Measurements from ENCODE around the gene TRIB2.

TRIB2 gene

DNA sequence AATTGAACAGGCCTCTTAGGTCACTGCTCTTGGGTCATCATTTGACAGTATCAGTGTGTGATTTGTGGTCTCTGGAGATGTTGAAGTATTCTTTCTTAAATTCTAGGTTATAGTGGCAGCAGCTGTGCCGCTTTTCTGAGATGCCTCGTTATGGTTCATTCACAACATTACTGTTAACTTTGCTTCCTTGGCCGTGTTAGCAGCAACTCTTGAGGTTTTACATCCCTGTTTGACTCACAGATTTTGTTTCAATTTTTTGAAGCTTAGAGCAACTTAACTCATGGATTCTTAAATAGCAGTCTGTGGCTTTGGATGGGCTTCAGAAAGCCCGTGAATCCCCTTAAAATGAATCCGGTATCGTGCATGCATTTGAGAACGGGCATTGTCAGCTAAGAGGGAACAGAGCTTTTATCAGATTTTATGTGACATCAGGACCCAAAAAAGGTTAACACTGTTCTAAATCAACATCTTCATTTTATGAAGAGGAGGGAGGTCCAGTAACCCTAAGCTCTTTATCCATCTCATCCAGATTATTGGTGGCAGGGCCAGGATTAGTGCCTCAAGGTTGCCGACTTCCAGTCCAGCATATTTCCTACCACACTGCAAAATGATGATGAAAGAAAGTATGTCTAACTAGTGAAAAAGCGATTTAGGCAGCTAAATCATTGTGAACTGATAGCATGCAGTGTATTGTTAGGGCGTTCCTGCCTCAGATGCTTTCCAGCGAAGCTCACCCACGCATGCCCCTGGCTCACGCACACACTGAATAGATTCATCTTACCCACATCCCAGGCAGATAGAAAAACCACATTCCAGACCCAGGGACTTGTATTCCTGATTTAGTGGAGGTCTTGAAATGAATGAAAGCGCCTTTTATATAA, 5.1 kb downstream of the TRIB2 start:
- no peak for DNase-seq

DNA sequence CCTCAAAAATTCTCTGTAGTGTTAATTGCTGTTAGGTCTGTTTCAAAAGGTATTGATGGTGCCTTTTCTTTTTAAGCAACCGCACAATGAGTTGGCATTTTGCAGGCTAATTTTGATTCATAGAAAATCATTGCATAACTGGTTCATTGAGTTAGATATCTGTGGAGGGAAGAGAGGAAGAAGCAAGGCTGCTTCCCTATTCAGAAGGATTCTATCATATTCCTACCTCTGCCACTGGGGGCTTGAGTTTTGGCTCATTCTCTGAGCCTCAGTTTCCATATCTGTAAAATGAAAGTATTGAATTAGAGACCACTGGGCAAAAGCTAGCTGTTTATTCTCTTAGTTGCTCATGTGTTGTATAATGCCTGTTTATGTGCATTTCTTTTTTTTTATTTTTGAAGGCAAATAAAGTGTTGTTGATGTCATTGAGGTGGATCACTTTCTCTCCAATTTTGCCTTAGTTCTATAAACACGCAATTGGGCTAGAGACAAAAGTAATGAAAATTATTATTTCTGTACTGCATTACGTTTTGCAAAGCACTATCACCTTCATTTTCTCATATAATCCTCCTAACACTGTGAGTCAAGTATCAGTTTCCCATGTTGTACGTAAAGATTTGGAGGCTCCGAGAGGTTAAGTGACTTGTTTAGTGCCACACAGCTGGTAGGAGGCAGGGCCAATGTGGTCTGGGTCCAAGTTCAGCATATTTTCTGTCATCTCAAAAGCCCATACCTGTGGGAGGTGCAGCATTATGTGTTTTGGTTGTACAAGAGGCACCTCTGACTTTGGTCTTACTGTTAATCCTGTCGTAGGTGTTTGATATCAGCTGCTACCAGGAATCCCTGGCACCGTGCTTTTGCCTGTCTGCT, 5.9 kb downstream of the TRIB2 start:
- no peak for DNase-seq

DNA sequence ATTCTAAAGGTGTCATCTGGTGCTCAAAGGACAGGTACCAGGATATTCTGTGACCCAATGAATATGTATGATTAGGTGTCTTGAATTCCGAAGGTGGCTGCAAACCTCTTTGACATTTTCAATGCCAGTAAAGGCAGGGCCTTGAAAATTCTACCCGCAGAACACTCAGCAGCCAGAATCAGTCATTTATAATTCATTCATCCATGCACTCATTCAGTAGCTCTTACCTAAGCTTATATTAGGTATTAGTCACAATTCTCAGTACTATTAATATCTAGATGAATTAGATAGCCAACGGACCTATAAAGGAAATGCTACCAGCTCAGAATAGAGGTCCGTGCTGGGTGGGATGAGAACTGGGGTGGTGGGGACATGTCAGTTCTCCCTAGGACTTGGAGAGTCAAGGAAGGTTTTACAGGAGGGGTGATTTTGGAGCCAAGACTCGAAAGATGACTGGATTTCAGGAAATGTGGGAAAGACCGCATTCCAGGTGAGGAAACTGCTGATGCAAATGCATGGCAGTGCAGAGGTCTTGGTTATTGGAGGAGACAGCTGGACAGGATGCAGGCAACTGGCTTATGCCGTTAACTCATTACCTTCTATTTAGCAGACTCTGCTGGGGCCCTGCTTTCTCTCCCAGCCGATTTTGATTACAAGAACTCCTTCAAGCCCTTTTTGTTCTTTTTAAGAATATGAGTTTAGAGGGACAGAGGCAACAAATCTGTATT, 7.2 kb downstream of the TRIB2 start:
- DNase-seq: no peak

DNA sequence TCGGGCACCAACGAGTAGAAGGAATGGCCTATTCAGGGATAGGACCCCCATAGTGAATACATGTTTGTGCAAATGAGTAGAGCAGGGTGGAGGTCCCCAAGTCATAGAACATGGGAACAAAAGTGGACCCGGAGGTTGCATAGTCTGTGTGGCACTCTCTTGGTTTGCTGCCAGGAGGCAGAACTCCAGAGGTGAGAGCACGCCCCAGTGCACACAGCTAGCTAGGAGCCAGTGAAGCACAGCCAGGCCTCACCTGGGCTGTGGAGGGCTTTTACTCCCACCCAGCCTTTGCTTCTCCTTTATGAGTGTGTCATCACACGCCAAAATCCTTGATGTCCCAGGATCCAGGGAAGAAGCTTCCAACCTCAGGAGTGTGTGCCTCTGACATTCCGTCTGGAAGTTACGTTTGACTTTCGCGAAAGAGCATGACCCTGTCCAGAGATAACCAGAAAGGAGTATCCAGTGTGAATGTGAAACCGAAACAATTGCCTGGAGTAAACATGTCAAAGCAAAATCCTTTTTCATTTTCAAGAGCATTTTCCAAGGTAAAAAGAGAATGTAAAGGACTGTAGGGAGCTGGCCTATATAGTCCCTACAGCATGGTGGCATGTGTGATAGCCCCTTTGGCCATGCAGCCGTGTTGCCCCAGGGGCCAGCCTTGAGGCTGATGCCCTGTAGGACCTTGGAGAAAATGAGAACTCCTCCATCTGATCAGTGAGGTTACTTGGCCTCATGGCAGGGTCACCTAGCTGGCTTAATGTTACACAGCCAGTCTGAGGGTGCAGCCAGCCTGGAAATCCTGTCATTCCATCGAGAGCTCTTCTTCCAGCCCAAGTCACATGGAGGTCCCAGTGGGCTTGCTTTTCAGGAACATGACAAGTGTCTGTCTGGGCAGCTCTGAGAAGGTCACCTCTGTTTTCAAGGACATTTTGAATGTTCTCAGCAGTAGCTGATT, 8.8 kb downstream of the TRIB2 start:
- DNase-seq: no peak

DNA sequence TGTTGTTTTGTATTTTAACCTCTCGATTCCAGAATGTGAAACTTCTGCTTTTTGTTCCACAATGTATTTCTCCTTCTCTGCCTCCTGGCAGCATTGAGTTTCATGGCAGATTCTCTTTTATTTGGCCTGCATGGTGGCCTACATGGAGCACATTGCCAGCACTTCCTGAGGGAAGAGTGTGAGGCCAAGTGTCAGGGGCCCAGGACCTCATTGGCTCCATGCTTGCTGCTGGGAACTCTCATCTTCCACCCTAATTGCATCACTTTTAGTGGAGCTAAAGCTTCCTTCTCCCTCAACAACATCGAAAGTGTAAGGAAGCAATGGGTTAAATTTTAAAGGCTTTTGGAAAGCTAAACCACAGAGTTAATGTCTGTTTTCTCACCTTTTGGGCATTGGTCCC, 9.5 kb downstream of the TRIB2 start:
- DNase-seq: no peak

DNA sequence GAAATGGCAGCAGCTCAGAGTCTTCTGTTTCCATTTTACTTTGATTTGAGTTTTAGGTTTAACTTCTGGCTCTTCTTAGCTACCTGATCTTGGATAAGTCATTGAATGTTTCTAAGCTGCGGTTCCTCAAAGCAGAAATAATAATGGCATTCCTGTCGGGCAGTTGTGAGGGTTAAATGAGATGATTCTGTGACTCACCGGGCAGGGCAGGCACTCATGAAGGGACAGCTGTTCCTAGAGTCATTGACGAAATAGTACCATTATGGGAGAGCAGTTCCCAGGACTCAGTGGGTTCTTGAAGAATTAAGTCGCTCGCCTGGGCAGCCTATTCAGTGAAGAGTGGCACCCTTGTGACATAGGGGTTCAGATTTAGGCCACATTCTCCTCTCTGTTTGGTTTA, 10.3 kb downstream of the TRIB2 start:
- no peak for DNase-seq

DNA sequence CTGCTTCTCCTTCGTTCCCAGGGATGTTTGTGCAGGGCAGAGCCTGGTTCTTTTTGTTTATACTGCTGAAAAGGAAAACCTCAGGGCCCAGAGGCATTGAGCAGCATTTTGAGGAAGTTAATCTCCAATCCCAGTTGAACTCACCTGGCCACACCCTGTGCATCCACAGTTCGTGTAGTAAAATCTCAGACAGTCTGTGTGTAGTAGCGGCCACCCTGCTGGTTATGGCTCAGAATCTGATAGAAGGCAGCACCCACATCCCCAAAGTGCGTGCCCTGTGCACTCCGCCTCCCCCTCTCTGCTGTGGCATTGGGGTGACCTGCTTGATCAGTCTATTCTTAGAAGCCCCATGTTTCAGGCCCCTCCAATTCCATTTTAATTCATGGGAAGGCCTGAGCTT, 10.9 kb downstream of the TRIB2 start:
- no peak for DNase-seq

DNA sequence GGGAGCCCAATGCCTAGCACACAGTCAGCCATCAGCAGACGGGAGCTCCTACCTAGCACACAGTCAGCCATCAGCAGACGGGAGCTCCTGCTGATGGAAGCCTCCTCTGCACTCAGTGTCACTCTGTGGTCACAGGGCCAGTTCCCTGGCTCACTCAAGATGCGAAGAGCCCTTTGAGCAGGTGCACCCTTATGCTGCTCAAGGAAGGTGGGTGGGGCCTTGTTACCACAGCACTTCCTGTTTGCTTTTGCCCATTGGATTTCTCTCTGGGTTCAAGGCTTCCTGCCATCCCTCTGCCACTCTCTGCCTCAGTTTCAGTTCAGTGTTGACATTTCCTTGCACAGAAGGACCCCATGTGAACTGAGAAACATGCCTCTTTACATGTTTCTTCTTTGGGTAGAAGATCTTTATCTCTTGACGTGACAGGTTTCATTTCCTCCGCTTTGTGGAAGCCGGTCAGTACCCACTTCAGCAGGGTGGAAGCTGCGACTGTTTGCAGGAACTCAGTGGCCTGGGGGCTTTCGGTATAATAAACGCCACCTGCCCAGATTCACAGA, 11.6 kb downstream of the TRIB2 start:
- DNase-seq: no peak

DNA sequence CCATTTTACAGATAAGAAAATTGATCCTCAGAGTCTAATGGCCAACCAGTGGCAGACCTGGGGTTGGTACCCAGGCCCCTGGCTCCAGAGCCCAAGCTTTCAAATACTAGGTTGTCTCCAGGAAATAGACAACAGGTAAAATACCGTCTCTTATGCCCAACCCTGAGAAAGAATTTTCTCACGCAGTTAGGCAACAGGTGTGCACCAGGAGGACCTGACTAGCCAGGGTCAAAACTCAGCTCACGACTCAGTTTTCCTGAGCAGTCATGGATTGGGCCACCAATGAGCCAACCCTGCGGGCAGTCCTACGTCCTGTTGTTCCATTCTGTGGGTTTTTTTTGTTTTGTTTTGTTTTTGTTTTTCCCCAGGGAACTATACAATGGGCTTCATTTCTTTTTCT, 13.5 kb downstream of the TRIB2 start:
- no peak for DNase-seq

DNA sequence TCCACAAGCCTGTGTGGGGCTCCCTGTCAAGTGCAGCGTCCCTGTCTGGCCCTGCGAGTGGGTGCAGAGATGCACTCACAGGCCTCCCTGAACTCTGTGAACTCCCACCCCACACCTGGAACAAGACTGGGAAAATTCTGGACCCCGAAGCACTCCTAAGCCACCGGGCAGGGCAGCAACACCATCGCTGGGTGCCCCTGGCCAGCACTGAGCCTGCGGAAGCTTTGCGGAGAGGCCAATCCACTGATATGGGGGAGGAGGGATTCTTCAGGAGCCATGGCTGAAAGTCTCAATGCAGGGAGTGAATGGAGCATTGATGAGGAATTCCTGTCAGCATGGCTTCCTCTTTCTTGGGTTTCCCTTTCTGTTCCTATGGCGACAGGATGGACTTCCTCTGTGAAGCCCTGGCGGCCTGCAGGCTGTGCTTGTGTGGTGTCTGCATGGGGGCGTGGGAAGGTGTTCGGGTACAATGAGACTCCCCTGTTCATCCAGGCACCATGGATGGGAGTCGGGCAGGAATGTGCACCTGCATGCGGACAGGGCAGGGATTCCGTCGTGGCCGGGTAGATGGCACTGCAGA, 15.1 kb downstream of the TRIB2 start:
- DNase-seq: no peak

DNA sequence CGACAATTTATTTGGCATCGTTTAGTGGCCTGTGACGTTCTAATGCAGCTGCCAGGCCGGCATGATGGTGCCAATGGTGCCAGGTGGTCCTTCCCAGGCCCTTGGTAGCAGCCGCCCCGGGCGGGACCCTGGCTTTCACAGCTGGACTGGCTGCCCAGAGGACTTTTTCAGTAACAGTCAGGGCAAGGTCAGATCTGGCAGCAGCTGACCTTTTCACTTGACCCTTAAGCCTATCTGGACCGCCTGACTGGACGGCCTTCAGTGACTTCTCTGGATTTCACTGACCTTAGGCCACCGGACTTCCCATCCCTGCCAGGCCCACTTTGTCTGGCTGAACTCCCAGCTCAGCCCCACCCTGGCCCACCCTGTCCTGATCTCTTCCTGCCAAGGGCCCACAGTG, 15.9 kb downstream of the TRIB2 start:
- peak; percentile 54 for DNase-seq

DNA sequence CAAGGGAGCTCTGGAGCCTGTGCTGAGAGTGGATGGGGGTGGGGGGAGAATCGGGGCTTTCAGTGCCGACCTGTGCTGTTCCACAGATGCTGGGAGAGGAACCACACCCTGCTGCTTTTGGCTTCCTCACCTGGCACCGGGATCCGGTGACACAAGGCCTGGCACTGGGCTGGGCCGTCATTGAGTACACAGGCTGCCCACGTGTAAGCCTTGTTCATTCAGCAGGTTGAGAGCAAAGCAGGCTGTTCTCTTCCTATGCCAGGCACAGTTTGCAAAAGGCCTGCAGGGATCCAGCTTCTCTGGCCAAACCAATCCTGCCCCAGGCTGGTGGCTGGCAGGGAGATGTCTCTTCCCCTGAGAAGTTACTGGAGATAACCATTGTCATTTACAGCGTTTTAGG, 17.1 kb downstream of the TRIB2 start:
- DNase-seq: peak; percentile 42

DNA sequence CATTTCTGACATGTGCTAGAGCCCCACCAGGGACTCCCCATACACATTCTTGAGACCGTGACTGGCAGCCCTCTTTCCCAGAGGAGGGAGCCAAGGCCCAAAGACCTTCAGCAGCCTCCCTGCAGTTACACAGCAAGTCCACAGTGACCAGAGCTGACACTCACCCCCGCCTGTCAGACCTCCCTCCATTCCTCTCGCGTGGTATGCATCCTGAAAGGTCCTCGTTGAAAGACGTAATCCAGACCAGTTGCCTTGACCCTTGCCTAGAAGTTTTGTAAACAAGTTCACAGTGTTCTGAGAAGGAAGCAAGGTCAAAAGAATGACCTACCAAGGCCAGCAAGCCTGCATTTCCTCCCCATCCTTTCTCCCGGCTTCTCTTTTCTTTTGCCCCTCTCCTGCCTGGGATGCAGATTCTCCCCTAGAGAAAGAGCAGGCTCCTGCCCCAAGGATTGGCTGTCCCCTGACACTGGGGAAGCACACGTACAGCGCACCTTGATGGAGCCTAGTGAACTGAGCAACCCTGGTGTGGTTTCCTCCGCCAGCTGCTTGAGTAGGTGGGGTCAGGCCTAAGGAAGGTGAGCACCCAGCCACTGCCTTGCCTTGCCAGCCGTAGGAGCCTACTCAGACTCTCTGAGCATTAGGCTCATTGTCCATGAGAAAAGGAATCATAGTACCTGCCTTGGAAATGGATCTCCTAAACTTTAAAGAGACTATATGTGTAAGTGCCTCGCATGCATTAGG, 18.3 kb downstream of the TRIB2 start:
- DNase-seq: no peak

DNA sequence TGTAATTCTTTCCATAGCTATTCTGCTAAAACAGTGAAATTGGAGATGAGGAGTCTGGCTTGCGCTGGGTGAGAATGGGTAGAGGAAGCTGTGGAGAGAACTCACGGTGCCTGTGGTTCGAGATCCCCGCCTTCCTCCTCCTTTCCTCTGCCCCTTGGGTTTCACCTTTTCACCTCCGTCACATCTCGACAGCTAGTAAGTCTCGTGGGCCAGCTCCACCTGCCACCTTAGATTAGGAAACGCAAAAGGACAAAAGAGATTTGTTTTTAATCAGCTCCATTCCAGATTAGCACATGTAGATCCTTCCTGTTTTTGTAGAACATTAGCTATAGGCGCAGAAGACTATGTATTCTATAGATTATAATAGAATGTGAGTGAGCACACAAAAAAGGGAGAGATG, 20.6 kb downstream of the TRIB2 start:
- DNase-seq: no peak

DNA sequence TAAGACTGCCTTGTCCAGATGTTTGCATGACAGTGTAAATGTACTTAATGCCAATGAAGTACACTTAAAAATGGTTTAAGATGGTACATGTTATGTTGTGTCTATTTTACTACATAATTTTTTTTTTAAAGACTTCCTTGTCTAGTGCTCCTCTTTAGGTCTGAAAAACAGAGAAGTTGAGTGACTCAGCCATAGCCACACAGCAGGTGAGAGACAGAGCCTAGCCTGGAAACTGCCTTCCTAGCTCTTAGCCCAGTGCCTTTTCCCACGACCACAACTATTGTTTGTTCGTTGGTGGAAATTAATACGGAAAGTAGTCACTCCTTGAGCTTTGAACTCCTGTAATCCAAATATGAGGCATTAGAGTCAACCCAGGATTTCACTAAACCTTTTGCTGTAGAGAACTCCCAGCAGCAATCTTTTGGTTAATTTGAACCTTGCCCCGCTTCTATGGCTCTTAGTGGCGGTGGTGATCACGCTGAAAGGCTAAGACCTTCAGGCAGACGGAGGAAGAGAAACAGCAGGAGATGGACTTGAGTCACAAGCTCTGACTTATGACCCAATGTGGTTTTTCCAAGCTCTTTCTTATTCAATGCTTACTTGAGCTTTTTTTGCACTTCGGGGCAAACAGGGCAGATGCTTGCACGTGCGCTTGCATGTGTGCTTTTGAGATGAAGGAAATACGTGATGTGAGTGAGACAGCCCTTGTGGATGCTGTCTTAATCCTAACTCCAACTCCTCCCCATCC, 21.2 kb downstream of the TRIB2 start:
- no peak for DNase-seq

DNA sequence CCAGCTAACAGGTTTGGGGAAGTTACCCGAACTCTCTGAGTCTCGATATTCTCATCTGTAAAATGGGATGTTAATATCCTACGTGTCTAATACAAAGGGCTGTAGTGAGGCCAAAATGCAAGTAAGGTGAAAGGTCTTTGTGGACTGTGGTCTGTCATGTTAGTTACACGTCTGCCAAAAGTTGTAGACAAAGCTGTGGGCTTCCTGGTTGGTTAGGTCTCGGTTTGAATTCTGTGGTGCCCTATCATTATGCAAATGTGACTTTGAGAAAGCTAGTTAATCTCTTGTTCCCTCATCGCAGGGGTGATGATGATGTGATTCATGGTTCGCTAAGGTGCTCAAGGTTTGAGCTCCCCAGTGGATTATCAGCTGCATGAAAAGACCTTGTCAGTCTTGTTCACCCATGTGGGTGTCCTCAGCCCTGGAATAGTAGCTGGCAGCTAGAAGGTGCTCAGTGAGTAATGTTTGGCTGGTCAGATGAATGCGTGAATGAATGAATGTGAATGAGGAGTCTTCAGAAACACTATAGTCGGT, 23.1 kb downstream of the TRIB2 start:
- no peak for DNase-seq

DNA sequence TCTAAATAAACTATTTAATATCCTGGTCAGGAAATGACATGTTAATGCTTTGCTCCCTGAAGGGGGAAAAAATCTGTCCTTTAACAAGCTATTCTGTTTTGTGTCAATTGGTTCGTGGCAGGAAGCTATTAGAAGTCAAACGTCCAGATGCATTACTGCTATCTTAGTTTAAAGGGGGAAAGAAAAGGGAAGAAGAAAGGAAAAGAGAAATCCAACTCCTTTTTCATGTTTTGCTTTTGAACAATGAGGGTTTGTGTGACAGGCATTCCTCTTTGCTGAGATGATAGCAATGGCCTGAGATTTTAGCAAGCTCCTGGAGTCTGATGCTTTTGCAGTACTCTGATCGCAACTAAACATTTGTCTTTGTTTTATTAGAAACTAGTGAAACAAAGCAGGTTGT, 24.6 kb downstream of the TRIB2 start:
- DNase-seq: no peak

DNA sequence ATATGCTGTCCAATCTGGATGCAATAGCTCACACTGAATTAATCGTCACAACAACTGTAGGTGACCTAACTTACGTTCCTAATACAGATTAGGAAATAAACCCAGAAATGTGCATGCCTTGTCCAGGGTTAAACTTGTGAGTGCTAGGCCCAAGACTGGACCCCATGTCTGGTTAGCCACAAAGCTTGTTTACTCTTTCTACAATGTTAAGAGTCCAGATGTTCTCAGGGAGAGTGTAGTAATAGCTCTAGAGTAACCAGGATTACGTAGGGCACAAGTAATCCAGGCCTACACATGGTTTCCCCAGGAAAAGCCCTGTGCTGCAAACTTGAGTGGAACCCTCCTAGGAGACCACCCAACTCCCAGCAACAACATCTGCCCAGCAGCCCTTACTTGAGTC, 26.2 kb downstream of the TRIB2 start:
- no peak for DNase-seq

DNA sequence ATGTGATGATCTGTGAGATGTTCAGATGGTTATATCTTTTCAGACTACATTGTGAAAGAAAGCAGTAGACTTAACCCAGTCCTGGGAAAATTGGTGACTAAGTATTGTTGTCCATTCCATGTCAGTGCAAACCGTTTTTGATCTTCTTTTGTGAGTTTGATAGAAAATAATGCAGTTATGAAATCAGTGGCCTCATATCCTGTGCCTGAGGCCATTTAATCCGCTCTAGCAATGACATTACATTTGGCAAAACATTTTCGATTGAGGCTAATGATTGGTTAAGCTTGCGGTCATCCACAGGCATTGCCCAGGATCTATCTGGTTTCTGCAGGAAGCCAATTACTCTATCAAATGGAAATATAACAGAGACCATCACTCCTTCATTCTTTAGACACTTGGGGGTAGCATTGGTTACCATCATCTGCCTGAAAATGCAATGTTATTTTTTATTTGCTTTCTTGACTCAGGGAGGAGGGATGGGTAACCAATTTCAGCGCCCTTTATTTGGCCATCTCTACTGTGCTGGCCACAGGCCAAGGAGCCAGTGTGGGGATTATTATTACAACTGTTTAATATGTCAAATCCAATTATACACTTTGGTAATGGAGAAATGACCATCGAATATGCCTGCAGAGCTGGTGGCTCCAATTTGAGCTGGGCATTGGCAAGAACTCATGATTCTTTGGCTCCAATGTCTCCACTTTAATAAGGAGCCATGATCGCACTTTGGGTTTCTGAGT, 33.6 kb downstream of the TRIB2 start:
- no peak for DNase-seq

All from right hindlimb (tissue), 1 donor.